Stimulated activated CD4-positive, alpha-beta T cell treated with anti-CD3 and anti-CD28 coated beads, Interleukin-15, amount 100 ng/mL, for 48 hours (primary cell): ENCODE results near the gene CFAP44.
"Not testable (repeated sequence)": the region's sequence is repeated elsewhere in the genome, so short reads cannot be mapped to it uniquely, and the experiment has no call there.

Experiments
- DNase-seq, 2 donors: peaks; one replicate each; pipeline ENCODE4 v3.0.0-alpha.2; 2020; ENCODE audit warnings: low read depth in 2 of 2

The CFAP44 gene

GRCh38 chr3:113441051-113441770, at the start of gene CFAP44:
CFAP44 (minus strand) TSS chr3:113441493; CDS start chr3:113433664, 7,829 bp downstream.
- peak; percentile 6 to 33 for DNase-seq

GRCh38 chr3:113485161-113485609, 43.9 kb upstream of the CFAP44 start:
- DNase-seq = no peak

GRCh38 chr3:113468539-113468938, 27.2 kb upstream of the CFAP44 start:
- no peak for DNase-seq

GRCh38 chr3:113461488-113461887, 20.2 kb upstream of the CFAP44 start:
- DNase-seq = no peak

GRCh38 chr3:113458554-113458953, 17.3 kb upstream of the CFAP44 start:
- DNase-seq = not testable (repeated sequence)

GRCh38 chr3:113455446-113455845, 14.2 kb upstream of the CFAP44 start:
- no peak for DNase-seq

- no peak for DNase-seq
These were observed 13.3 kb upstream of the CFAP44 start for GRCh38 chr3:113454630-113455029.

- no peak for DNase-seq
These were observed 12.8 kb upstream of the CFAP44 start for GRCh38 chr3:113454057-113454456.

- no peak for DNase-seq
These were observed 9.6 kb upstream of the CFAP44 start for GRCh38 chr3:113450911-113451310.

GRCh38 chr3:113439606-113440005, 1.7 kb downstream of the CFAP44 start:
- no peak for DNase-seq

- DNase-seq = no peak
These were observed 3.1 kb downstream of the CFAP44 start for GRCh38 chr3:113438224-113438623.

- DNase-seq = no peak
These were observed 3.9 kb downstream of the CFAP44 start for GRCh38 chr3:113437411-113437810.

- DNase-seq = no peak
These were observed 4.5 kb downstream of the CFAP44 start for GRCh38 chr3:113436809-113437208.

- no peak for DNase-seq
These were observed 9.5 kb downstream of the CFAP44 start for GRCh38 chr3:113431811-113432210.

- DNase-seq = no peak
These were observed 12.7 kb downstream of the CFAP44 start for GRCh38 chr3:113428581-113428980.

GRCh38 chr3:113423699-113424098, 17.6 kb downstream of the CFAP44 start:
- DNase-seq = no peak

- no peak for DNase-seq
These were observed 20.2 kb downstream of the CFAP44 start for GRCh38 chr3:113421082-113421481.

GRCh38 chr3:113409676-113410075, 31.6 kb downstream of the CFAP44 start:
- no peak for DNase-seq

- no peak for DNase-seq
These were observed 36.1 kb downstream of the CFAP44 start for GRCh38 chr3:113405180-113405579.

GRCh38 chr3:113404637-113405036, 36.7 kb downstream of the CFAP44 start:
- no peak for DNase-seq
